GM12873 (cell line): ENCODE results near the gene AKAP8L.

ENCODE experiments used
- TF ChIP-seq, protein P1 (sequence below): IDR thresholded peaks from 2 replicates; pipeline ENCODE4 v1.5.1; 2012; ENCODE audit warnings: low read depth, mild to moderate bottlenecking, moderate library complexity, low read length, control low read depth; ENCODE audit not compliant: insufficient read depth; ENCODE audit errors: missing control alignments

AKAP8L gene, protein sequence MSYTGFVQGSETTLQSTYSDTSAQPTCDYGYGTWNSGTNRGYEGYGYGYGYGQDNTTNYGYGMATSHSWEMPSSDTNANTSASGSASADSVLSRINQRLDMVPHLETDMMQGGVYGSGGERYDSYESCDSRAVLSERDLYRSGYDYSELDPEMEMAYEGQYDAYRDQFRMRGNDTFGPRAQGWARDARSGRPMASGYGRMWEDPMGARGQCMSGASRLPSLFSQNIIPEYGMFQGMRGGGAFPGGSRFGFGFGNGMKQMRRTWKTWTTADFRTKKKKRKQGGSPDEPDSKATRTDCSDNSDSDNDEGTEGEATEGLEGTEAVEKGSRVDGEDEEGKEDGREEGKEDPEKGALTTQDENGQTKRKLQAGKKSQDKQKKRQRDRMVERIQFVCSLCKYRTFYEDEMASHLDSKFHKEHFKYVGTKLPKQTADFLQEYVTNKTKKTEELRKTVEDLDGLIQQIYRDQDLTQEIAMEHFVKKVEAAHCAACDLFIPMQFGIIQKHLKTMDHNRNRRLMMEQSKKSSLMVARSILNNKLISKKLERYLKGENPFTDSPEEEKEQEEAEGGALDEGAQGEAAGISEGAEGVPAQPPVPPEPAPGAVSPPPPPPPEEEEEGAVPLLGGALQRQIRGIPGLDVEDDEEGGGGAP

DNA sequence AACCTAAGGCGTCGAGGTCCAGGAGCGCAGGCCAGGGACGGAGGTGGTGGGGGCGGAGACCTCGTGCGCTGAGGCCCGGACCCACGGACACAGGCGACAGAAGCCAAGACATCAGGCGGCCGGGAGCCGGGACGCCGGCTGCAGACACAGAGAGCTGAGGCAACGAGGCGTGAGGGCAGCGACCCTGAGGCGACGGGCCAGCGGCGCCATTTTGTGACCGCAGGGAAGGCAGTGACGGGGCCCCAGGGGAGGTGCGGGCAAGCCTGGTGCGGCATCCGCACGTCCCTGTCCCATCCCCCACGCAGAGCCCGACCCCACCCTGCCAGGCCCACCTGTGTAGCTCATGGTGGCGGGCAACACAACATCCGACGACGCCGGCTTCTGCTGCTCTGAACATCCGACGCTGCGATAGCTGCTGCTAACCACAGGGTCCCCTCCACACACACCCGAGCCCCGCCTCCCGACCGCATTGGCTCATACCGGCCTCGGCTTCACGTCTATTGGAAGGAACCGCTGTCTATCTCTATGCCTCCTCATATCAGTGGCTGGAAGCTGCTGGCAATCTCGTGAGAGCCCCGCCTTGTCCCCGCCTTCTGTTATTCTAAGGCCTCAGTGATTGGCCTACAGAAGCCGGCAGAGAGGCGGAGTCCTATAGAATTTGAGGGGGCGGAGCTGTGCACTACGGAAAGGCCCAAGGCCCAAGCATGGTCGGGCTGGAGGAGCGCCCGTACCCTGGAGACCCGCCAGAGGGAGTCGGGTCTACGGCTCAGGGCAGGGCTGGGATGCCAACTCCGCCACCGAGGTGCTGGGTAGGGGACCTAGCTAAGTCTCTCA lies at the start of gene AKAP8L:
Gene AKAP8L (minus strand): TSS at position 410 of the 834 bp plus-strand sequence. CDS start 65 bp downstream, at position 345.
- TF ChIP-seq, protein P1, sequence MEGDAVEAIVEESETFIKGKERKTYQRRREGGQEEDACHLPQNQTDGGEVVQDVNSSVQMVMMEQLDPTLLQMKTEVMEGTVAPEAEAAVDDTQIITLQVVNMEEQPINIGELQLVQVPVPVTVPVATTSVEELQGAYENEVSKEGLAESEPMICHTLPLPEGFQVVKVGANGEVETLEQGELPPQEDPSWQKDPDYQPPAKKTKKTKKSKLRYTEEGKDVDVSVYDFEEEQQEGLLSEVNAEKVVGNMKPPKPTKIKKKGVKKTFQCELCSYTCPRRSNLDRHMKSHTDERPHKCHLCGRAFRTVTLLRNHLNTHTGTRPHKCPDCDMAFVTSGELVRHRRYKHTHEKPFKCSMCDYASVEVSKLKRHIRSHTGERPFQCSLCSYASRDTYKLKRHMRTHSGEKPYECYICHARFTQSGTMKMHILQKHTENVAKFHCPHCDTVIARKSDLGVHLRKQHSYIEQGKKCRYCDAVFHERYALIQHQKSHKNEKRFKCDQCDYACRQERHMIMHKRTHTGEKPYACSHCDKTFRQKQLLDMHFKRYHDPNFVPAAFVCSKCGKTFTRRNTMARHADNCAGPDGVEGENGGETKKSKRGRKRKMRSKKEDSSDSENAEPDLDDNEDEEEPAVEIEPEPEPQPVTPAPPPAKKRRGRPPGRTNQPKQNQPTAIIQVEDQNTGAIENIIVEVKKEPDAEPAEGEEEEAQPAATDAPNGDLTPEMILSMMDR = peak; percentile 83

GRCh38 chr19:15467734-15468214 lies 49.0 kb upstream of the AKAP8L start:
- TF ChIP-seq, protein P1 = no peak

DNA sequence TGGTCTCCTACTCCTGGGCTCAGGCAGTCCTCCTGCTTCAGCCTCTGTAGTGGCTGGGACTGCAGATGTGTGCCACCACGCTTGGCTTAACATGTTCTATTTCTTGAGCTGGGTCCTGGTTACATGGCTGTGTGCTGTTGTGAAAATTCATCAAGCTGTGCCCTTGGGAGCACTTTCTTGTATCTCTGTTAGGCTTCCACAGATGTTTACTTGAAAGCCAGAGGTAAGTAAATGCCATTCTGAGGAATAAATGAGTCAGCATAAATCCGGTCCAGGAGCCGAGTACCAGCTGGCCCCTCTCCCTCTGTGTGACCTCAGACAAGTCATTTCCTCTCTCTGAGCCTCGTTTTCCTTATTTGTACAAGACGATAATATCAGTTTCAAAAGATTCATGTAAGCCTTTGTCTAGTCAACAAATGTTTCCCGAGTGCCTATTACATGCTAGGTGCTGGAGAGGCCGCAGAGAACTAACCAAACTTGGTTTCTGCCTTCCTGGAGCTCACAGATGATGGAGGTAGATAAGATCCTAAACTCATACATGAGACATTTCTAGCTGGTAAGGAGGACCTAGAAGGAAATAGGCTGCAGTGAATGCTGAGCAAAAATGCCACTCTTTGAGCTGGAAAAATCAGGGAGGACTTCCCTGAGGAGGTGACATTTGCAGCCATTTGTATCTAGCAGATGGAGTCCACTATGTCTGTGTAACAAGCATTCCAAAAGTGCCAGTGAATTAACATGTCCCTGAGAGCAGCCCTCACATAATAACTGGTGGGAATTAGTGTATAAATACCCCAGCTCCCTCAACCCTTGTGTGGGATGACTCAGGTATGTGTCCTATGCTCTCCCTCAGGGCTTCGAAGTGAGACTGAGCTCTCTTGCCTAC lies 48.3 kb upstream of the AKAP8L start:
- TF ChIP-seq, protein P1 = no peak

DNA sequence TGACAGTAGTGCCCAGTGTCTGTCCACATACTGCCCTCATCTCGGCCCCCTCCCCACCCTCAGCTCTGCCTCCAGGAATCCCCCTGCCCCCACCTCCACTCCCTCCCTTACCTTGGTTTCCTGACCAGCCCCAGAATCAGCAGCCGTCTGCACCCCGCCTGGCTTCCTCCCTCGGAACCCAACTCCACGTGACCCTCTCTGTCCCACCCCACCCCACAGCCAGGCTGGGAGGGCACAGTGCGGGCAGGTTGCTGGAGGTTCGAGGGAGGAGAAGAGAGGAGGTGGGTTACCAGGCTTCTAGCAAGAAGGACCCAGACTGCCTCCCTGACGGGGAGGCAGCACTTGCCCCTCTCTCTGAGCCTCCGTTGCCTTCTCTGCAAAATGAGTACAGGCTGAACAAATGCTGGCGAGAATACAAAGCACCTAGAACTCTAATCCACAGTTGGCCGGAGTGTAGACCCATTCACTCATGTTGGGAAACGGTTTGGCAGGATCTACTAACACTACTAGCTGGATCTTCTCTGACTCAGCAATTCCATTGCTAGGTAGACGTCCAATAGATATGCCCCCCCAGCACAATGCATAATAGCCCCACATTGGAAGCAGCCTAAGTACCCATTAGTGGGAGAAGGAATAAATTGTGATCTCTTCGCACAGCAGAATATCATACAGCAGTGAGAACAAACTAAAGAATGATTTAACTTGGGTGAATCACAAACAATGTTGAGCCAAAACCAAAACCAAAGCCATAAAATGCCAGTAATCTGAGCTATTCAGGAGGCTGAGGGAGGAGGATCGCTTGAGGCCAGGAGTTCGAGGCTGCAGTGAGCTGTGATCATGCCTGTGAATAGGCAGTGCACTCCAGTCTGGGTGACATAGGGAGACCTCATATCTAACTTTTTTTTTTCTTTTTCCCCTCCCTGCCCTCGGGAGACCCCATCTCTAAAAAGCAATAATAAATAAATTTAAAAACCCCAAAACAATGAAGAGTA lies 45.9 kb upstream of the AKAP8L start, which contains the start of gene RASAL3:
Gene RASAL3 (minus strand): TSS at position 151 of the 992 bp plus-strand sequence. CDS start 186 bp downstream, outside the sequence.
- TF ChIP-seq, protein P1 = no peak

DNA sequence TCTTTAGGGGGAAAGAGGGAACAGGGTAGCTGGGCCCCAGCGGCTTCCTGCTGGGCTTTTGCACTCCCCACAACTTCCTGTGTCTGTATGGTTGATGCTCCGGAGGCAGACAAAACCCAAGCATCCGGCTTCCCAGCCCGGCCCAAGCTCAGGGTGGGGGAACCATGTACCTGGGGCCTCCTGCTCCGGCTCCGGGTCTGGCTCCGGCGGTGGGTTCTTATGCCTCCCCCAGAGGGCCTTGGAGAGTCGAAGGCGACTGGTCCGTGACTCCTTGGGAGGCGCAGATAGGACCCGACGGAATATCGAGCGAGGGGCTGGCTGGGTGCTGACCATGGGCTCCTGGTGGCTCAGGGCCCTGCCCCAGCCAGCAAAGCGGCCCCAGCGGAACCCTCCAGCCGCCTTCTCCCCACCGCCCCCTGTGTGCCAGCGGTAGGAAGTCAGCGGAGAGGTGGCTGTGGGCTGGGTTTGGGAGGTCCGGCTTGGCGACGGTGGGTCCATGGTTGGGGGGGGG lies 45.1 kb upstream of the AKAP8L start:
- TF ChIP-seq, protein P1 = no peak
